Left kidney (tissue), 2 donors: ENCODE measurements around the gene ITGBL1. TPM values are rescaled to one million over a fixed set of nuclear protein-coding genes. Genes with fewer than 3 reads are reported as not detected.
A peak's percentile ranks its signal among the peaks of the same experiment; 100 is the strongest.

Experiments
- DNase-seq: peaks from one replicate; pipeline ENCODE4 v3.0.0-alpha.2; 2013
- polyA plus RNA-seq: library from polyadenylated mRNA; unstranded; fragments of 120-200 nt; gene quantifications from one replicate; pipeline ENCODE4 v1.2.1, GENCODE V29; 2013; ENCODE audit not compliant: insufficient read length

ITGBL1 gene
- polyA plus RNA-seq, 1 donor, result 0.90 TPM

- DNase-seq, result no peak
Measured at GRCh38 chr13:101627556-101627943, 175.1 kb downstream of the ITGBL1 start.

- DNase-seq, result no peak
Measured at GRCh38 chr13:101628900-101629299, 176.4 kb downstream of the ITGBL1 start.

DNA sequence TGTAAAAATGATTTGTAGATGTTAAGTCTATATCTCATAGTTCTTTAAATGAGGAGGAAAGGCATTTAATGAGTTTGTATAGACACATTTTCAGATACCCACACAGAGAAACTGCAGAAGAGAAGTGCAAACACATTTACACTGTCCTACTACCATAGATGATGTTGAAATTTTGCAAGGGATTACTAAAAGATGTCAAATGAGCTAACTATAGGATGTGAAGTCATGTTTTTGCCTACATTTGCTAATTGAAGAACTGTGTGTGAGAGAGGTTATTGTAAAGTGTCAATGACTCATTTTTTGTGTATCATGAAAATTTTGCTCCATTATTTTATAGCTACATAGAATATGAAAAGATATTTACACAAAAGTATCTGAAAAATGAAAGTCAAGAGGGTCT, 178.9 kb downstream of the ITGBL1 start:
- no peak for DNase-seq

- no peak for DNase-seq
Measured at GRCh38 chr13:101634142-101634541, 181.7 kb downstream of the ITGBL1 start.

GRCh38 chr13:101639711-101640110, 187.2 kb downstream of the ITGBL1 start:
- no peak for DNase-seq

DNA sequence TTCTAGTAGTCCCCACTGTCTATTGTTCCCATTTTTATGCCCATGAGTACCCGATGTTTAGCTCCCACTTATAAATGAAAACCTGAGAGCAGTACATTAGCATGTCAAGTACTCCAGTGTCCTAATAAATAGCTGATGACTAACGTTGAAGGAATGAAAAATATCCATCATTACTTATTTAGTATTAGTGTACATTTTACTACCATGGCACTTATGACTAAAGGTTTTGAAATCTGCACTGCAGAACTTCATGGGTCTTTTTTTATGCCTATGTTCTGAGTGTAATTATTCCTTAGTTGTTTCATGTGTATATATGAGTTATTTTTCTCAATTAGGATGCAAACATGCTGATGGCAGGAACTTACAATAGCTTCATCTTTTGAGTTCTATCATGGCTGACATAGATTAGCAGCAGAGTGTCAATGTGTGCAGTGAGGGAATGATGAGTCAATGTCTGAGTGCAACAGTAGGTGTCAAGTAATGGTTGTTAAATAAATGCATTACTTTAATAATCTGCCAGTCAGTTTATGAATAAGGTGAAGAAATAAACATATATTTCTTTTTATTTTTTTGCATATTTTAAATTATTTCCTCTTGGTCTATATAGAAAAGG, 188.4 kb downstream of the ITGBL1 start:
- no peak for DNase-seq

GRCh38 chr13:101645871-101646270, 193.4 kb downstream of the ITGBL1 start:
- no peak for DNase-seq

GRCh38 chr13:101647760-101648159, 195.3 kb downstream of the ITGBL1 start:
- DNase-seq, result no peak

GRCh38 chr13:101648766-101649487, 196.5 kb downstream of the ITGBL1 start:
- no peak for DNase-seq

DNA sequence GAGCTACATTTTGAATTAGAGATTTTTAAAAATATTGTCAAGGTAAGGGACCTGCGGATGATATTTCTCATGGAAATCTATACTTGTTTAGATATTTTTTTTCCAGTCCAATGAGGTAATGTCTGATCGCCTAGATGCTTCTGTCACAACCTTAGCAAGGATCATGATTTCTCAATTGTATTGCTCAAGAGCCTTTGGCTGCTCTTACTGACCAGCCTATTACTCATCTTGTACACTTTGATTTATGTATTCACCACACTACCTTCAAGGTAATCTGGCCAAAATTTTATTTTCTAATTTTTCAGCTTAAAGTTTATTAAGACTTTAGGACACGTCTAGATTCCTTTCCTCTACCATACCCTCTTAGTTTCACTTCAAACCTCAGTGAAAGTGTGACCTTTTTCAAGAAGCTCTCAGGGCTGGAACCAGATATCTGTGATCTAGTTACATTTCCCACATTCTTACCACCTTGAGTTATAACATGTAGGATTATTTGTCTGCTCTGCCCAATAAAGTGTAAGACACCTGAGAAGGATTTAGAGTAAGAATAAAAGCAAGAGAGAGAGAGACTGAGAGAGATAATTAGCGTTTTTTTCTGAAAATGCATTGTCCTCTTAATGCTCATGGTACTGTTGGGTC, 197.1 kb downstream of the ITGBL1 start:
- peak; percentile 50 for DNase-seq

DNA sequence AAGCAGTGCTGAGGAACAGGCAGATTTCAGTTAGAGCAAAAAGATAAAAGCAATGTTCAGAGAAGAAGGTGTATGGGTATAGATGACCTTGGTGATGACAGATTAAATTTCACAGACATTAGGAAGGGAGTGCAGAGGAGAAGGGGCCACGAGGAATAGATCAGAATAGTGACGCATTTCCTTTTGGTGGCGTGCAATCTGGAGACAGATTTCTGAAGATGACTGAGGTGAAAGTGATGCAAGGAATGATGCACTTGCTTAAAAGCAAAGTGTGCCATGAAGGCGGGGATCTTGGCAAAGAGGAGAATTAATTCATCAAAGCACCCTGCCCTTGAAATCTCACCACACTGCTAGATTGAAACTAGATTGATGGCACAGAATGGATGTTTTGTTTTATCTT, 202.4 kb downstream of the ITGBL1 start:
- DNase-seq, result no peak

- DNase-seq, result no peak
Measured at GRCh38 chr13:101655435-101655834, 203.0 kb downstream of the ITGBL1 start.

DNA sequence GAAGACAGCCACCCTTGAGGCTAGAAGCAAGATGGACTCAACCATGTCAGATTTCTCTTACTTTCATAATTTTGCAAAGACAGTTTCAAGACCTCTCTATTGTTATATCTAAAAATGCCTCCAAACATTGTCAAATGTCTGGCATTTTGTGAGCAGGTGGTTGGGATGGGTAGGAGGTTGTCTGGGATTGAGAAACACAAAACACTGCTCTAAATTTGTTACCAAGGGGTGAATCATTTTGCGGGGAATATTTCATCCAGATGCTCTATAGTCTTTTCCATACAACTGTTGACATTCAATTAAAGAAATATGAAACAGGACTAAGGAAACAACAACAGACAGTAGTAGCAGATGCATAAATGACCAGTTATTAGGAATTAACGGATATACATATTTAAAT, 208.2 kb downstream of the ITGBL1 start:
- DNase-seq, result no peak

GRCh38 chr13:101661839-101662238, 209.4 kb downstream of the ITGBL1 start:
- DNase-seq, result no peak

DNA sequence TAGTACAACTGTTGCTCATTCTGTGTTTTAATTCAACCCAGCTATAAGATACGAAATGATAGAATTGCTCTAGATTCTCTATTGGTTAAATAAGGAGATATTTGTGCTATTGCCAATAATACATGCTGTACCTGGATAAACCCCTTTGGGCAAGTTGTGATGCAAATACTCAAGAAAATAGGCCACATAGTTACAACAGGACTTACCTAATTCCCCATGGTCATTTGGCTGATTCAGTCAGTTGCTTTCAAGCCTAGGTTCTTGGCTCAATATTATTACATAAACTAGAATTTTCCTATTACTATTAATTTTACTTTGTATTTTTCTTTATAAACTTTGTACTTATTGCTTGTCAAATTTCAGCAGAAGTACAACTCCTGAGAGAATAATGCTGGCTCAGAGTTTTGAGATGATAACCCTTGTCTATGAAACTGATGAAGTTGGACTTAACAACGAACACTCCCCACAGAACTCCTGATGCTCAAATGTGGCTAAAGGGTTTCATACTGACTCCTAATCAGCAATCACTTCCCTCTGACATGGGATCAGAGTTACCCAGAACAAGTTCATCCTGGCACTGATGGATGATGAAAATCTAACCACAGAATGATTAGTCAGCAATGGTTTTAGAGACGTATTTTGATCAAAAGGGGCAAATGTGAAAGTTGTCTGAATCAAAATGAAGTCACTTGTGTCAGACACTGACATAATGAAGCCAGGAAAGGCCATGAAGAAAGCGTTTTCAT, 221.1 kb downstream of the ITGBL1 start:
- DNase-seq, result no peak

GRCh38 chr13:101681834-101682233, 229.4 kb downstream of the ITGBL1 start:
- DNase-seq, result no peak

- DNase-seq, result no peak
Measured at GRCh38 chr13:101686003-101686402, 233.5 kb downstream of the ITGBL1 start.

DNA sequence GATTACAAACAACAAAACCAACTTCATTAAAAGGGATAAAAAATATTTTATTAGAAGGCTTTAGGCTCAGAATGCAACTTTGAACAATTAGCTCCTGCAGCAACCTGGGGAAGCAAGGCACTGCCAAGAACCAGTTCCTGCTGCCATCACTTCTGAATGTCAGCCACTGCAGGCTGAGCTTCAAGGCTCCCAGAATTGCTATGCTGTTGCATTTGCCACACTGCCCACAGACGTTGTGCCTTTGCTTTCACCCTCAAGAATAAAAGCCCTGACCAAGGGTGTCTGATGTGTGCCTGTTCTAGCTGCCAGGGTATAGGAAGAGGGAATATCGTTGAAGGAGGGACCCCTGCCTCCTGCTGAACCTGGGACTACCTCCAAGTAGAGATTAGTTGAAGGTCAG, 238.4 kb downstream of the ITGBL1 start:
- DNase-seq, result no peak

GRCh38 chr13:101691341-101691860, 238.9 kb downstream of the ITGBL1 start:
- no peak for DNase-seq

GRCh38 chr13:101695870-101696516, 243.5 kb downstream of the ITGBL1 start:
- no peak for DNase-seq

- DNase-seq, result no peak
Measured at GRCh38 chr13:101697745-101698144, 245.3 kb downstream of the ITGBL1 start.

DNA sequence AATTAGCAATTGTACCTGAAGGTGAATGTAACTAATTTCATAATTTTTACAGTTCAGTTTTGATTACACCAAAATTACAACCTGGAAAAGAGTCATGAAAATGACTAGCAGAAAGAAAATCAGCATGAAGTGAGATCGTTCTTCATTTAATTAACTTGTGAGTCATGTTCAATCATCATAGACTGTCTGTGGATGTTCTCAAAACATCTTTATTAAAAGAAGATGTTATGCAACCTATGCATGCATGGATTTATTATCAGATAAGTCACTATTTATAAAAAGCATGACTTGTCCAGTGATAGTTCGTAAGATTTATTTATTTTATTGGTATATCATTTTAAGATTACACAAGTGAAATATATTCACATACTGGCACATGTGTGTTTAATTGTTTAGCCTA, 245.9 kb downstream of the ITGBL1 start:
- DNase-seq, result no peak
